ENCODE results near the gene NPHS1.
A peak's percentile ranks its signal among the peaks of the same experiment; 100 is the strongest.
"Not testable (repeated sequence)": the region's sequence is repeated elsewhere in the genome, so short reads cannot be mapped to it uniquely, and the experiment has no call there.

NPHS1 gene

GRCh38 chr19:35848486-35848885 lies 3.8 kb downstream of the NPHS1 start:
- DNase-seq (ENCODE audit: low spot score): no peak

- DNase-seq (ENCODE audit: low spot score): no peak
These were observed 4.4 kb downstream of the NPHS1 start for GRCh38 chr19:35847911-35848310.

- no peak for DNase-seq (ENCODE audit: low spot score)
These were observed 6.2 kb downstream of the NPHS1 start for GRCh38 chr19:35846038-35846668.

- DNase-seq (ENCODE audit: low spot score): no peak
These were observed 6.9 kb downstream of the NPHS1 start for GRCh38 chr19:35845215-35846037.

GRCh38 chr19:35844482-35845214 lies 7.7 kb downstream of the NPHS1 start:
- no peak for DNase-seq (ENCODE audit: low spot score)

DNA sequence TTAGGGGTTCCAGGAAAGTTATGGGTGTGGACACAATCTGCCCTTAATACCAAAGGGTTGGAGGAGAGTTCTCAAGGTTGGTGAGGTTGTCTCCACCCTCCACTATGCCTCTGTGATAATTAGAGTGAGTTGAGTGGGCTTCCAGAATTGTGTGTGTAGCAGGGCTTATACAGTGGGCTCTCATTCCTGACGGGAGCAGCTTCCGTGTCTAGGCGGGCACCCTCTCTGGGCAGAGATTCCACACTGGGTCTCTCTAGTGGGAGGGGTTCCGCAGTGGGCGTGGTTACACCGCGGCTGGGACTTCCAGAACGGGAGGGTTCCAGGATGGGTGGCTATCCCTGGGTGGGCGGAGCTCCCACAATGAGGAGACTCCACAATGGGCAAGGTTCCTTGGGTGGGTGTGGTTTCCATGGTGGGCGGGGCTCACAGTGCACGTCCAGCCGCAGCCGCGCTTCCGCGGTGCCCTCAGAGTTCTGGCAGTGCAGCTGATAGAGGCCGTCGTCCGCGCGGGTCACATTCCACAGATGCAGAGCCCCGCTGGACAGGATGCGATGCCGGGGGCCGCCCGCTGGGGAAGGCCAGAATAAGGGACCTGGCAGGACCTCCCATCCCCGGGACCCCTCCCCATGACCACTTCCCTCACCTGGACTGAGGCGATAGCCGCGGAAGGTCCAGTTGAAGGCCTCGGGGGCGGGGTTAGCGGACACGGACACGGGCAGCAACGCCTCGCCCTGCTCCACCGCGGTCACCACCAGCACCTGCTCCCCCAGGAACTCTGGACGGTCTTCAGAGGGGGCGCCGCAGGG lies 8.4 kb downstream of the NPHS1 start:
- DNase-seq (ENCODE audit: low spot score): no peak

- no peak for DNase-seq (ENCODE audit: low spot score)
These were observed 9.5 kb downstream of the NPHS1 start for GRCh38 chr19:35842666-35843272.

- no peak for DNase-seq (ENCODE audit: low spot score)
These were observed 10.2 kb downstream of the NPHS1 start for GRCh38 chr19:35841961-35842595.

- DNase-seq (ENCODE audit: low spot score): not testable (repeated sequence)
These were observed 16.2 kb downstream of the NPHS1 start for GRCh38 chr19:35836096-35836495.

- DNase-seq (ENCODE audit: low spot score): no peak
These were observed 18.3 kb downstream of the NPHS1 start for GRCh38 chr19:35833972-35834371.

DNA sequence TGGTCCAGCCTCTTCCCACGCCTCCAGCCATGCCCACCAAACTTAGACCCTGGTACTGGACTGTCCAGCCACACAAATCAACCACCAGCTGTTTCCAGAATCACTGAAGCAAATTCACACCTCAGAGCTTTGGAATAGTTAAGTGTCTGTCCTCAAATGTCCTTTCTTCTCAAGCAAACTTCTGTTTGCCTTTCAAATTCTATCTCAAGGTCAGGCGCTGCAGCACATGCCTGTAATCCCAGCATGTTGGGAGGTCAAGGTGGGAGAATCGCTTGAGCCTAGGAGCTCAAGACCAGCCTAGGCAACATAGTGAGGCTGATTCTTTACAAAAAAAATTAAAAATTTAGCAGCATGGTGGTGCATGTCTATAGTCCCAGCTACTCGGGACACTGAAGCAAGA lies 20.2 kb downstream of the NPHS1 start:
- DNase-seq (ENCODE audit: low spot score): no peak

DNA sequence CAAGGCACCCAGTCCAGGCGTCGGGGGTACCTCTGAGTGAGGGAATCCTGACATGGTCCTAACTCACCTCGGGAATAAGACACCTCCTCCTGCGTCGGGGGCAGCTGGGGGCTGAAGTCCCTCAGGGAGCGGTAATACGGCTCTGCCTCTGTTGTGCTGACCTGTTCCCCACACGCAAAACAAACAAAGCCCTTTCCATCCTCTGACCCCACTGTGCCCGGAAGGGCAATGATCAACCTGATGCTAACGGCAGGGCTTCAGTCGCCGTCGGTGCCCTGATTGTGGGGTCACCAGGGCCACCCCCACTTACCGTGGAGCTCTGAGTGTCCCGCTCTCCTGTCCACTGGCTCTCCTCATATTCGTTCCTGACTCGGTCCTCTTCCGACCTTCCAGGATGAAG lies 21.3 kb downstream of the NPHS1 start:
- DNase-seq (ENCODE audit: low spot score): no peak

DNA sequence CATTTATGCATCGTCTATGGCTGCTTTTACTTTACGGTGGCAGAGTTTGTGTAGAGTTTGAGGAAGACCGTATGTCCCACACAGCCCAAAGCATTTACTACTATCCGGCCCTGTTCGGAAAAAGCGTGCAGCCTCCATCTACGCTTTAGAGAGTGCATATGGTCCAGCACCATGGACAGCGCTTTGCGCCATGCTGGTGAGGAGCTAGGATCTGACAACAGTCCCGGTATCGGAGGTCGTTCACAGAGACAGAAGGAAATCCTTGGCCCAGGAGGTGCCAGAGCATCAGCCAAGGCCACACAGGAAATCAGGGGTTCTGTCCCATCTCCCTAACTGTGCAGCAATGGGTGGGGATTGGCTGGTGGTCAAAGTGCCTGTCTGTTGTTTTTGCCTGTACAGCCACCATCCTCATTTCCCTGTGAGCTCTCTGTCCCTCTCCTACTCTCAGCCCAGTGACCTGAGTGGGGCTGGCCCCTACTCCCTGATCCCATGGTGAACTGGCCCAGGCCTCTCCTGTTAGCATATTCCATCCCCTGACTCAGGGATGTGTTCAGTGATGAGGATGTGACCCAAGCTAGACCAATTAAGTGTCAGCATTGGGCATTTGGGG lies 23.5 kb downstream of the NPHS1 start:
- DNase-seq (ENCODE audit: low spot score): peak; percentile 28

DNA sequence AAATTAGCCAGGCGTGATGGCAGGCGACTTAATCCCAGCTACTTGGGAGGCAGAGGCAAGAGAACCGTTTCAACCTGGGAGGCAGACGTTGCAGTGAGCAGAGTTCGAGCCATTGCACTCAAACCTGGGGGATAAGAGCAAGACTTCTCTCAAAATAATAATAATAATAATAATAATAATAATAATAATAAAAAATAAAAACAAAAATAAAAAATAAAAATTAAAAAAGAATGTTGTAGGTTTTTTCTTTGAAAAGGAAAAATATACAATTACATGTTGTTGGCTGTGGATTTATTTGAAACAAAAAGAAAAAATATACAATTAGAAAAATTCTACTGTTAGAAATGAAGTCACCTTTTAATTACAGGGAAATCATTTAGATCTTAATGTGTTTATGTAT lies 28.2 kb downstream of the NPHS1 start:
- DNase-seq (ENCODE audit: low spot score): no peak

GRCh38 chr19:35822579-35822978 lies 29.7 kb downstream of the NPHS1 start:
- DNase-seq (ENCODE audit: low spot score): no peak

- no peak for DNase-seq (ENCODE audit: low spot score)
These were observed 33.9 kb downstream of the NPHS1 start for GRCh38 chr19:35818445-35818844.

DNA sequence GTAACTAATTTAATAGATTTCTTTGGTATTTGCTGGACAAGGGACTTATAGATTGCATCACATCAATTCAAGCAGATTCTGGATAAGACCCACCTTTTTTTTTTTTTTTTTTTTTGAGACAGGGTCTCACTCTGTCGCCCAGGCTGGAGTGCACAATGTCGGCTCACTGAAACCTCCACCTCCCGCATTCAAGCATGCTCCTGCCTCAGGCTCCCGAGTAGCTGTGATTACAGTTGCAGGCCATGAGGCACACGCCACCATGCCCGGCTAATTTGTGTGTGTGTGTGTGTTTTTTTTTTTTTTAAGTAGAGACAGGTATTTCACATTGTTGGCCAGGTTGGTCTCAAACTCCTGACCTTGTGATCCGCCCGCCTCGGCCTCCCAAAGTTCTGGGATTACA lies 35.5 kb downstream of the NPHS1 start:
- DNase-seq (ENCODE audit: low spot score): no peak

- DNase-seq (ENCODE audit: low spot score): no peak
These were observed 36.0 kb downstream of the NPHS1 start for GRCh38 chr19:35816262-35816661.

GRCh38 chr19:35813043-35813890 lies 39.0 kb downstream of the NPHS1 start:
- no peak for DNase-seq (ENCODE audit: low spot score)
